ENCODE measurements around the gene NPY2R.

NPY2R gene

DNA sequence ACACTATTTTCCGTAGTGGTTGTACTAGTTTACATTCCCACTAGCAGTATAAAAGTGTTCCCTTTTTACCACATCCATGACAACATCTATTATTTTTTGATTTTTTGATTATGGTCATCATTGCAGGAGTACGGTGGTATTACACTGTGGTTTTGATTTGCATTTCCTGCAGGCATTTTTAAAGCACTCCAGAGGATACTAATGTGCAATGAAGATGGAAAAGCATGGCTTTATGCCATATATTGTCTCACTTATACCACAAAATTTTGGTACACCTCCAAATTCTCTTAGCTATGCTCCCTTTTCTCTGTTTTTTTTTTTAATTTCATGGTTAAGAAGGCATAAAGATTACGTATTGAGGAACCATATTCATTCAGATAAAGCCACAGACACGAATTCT is 35.1 kb upstream of the NPY2R start:
- POLR2A ChIA-PET, result no interaction called here
- Histone ChIP-seq H3K4me3 (ENCODE audit: low read depth, low read length) (no peak overlapping the region), H3K9me3 (ENCODE audit: control insufficient read depth, insufficient read depth, low read depth, low read length) (no peaks in the 10 kb centered on the region), H3K4me1 (ENCODE audit: control insufficient read depth, insufficient read depth, low read length) (no peaks in the 10 kb centered on the region), H3K36me3 (ENCODE audit: control insufficient read depth in 2 of 2, insufficient read depth in 1 of 2, low read length in 2 of 2) (no peaks in the 10 kb centered on the region), H3K27ac (ENCODE audit: extremely low read depth, low read depth, low read length) (no peak overlapping the region)
- TF ChIP-seq ZNF335 (tag by site-specific recombination; conservative IDR thresholded peaks at IDR 0.05) (no peak), ZNF140 (tag by site-specific recombination; IDR thresholded peaks at IDR 0.05) (no peak), ZNF585B (tag by site-specific recombination; IDR thresholded peaks at IDR 0.05) (no peak)
- CTCF ChIA-PET, result no interaction called here

- Histone ChIP-seq H3K4me1 (ENCODE audit: control insufficient read depth, insufficient read depth, low read length) (no peaks in the 10 kb centered on the region), H3K4me3 (ENCODE audit: low read depth, low read length) (no peak overlapping the region), H3K36me3 (ENCODE audit: control insufficient read depth in 2 of 2, insufficient read depth in 1 of 2, low read length in 2 of 2) (no peaks in the 10 kb centered on the region), H3K27ac (ENCODE audit: extremely low read depth, low read depth, low read length) (no peak overlapping the region), H3K9me3 (ENCODE audit: control insufficient read depth, insufficient read depth, low read depth, low read length) (no peaks in the 10 kb centered on the region)
- TF ChIP-seq SCRT1 (tag by site-specific recombination; IDR thresholded peaks at IDR 0.05; ENCODE audit: borderline replicate concordance) (no peak), PRDM4 (tag by site-specific recombination; IDR thresholded peaks at IDR 0.05) (no peak), ZNF558 (tag by site-specific recombination; IDR thresholded peaks at IDR 0.05) (no peak), ZNF10 (tag by site-specific recombination; IDR thresholded peaks at IDR 0.05) (no peak), ZNF311 (tag by site-specific recombination; IDR thresholded peaks at IDR 0.05; ENCODE audit: borderline replicate concordance) (no peak)
- TF ChIP-seq, protein P1, sequence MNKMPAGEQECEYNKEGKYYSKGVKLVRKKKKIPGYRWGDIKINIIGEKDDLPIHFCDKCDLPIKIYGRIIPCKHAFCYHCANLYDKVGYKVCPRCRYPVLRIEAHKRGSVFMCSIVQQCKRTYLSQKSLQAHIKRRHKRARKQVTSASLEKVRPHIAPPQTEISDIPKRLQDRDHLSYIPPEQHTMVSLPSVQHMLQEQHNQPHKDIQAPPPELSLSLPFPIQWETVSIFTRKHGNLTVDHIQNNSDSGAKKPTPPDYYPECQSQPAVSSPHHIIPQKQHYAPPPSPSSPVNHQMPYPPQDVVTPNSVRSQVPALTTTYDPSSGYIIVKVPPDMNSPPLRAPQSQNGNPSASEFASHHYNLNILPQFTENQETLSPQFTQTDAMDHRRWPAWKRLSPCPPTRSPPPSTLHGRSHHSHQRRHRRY (tag by site-specific recombination; IDR thresholded peaks at IDR 0.05), result no peak
- POLR2A ChIA-PET, result no interaction called here
- CTCF ChIA-PET, result no interaction called here
Measured at GRCh38 chr4:155174668-155175067, 33.8 kb upstream of the NPY2R start.

- Histone ChIP-seq H3K36me3 (ENCODE audit: control insufficient read depth in 2 of 2, insufficient read depth in 1 of 2, low read length in 2 of 2) (no peaks in the 10 kb centered on the region), H3K9me3 (ENCODE audit: control insufficient read depth, insufficient read depth, low read depth, low read length) (no peaks in the 10 kb centered on the region), H3K4me1 (ENCODE audit: control insufficient read depth, insufficient read depth, low read length) (no peaks in the 10 kb centered on the region), H3K4me3 (ENCODE audit: low read depth, low read length) (no peak overlapping the region), H3K27ac (ENCODE audit: extremely low read depth, low read depth, low read length) (no peak overlapping the region)
- CTCF ChIA-PET, result interaction anchor here (0.6 kb wide), 2 partner anchors 753 to 829 kb away, joined by 3 to 6 read pairs; no protein-coding TSS in a partner anchor
- POLR2A ChIA-PET, result no interaction called here
- TF ChIP-seq ZEB2 (tag by site-specific recombination; IDR thresholded peaks at IDR 0.05), result no peak
- TF ChIP-seq, protein P2, sequence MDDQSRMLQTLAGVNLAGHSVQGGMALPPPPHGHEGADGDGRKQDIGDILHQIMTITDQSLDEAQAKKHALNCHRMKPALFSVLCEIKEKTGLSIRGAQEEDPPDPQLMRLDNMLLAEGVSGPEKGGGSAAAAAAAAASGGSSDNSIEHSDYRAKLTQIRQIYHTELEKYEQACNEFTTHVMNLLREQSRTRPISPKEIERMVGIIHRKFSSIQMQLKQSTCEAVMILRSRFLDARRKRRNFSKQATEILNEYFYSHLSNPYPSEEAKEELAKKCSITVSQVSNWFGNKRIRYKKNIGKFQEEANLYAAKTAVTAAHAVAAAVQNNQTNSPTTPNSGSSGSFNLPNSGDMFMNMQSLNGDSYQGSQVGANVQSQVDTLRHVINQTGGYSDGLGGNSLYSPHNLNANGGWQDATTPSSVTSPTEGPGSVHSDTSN (CRISPR knock-in tag; IDR thresholded peaks at IDR 0.05), result no peak
- TF ChIP-seq HIC1 (tag by site-specific recombination; IDR thresholded peaks at IDR 0.05), result no peak
- no peak for TF ChIP-seq SETDB1 (IDR thresholded peaks at IDR 0.05; ENCODE audit: insufficient read length, low read length)
- no peak for TF ChIP-seq ZNF366 (tag by site-specific recombination; conservative IDR thresholded peaks at IDR 0.05)
- TF ChIP-seq SP7 (tag by site-specific recombination; IDR thresholded peaks at IDR 0.05), result no peak
- TF ChIP-seq REST (tag by site-specific recombination; IDR thresholded peaks at IDR 0.05), result no peak
- TF ChIP-seq KLF7 (tag by site-specific recombination; IDR thresholded peaks at IDR 0.05; ENCODE audit: borderline replicate concordance), result no peak
- no peak for TF ChIP-seq ZNF350 (tag by site-specific recombination; IDR thresholded peaks at IDR 0.05)
- no peak for TF ChIP-seq ZNF596 (tag by site-specific recombination; IDR thresholded peaks at IDR 0.05)
- TF ChIP-seq ZSCAN30 (tag by site-specific recombination; IDR thresholded peaks at IDR 0.05), result no peak
Measured at GRCh38 chr4:155179216-155179615, 29.2 kb upstream of the NPY2R start.
